MCF 10A (cell line): ENCODE measurements around the gene ERCC5. TPM values are rescaled to one million over a fixed set of nuclear protein-coding genes. Genes with fewer than 3 reads are reported as not detected.

ENCODE experiments used
- BruUV-seq: library from RNA; stranded (reverse); fragments of 400-500 nt; replicated peaks from 2 replicates; lab custom pipeline; 2021; lab: Mats Ljungman, UMichigan
- CTCF ChIA-PET: fragments of 300-600 bp; sonication (Branson Sonifier 250); formaldehyde crosslinking; extraction: SDS; loops from one replicate; lab custom pipeline; 2021; ENCODE audit warnings: antibody characterized with exemption, inconsistent platforms; lab: Yijun Ruan, JAX
- POLR2A ChIA-PET: fragments of 300-600, 350-650 bp; sonication (Branson Sonifier 250); formaldehyde crosslinking; extraction: SDS; loops from one replicate; lab custom pipeline; 2020; ENCODE audit warnings: antibody characterized with exemption, inconsistent platforms; lab: Yijun Ruan, JAX
- DNase-seq: peaks from one replicate; pipeline ENCODE4 v3.0.0-alpha.2; 2018; ENCODE audit not compliant: unreplicated experiment
- H3K27ac Mint-ChIP-seq: one replicate; pipeline ENCODE4 v1.8.0; 2022; ENCODE audit warnings: mild to moderate bottlenecking, low read depth, mixed read lengths; ENCODE audit not compliant: unreplicated experiment
- H3K27me3 Mint-ChIP-seq: one replicate; pipeline ENCODE4 v1.8.0; 2022; ENCODE audit warnings: mixed read lengths; ENCODE audit not compliant: insufficient read depth, unreplicated experiment
- H3K36me3 Mint-ChIP-seq: one replicate; pipeline ENCODE4 v1.8.0; 2022; ENCODE audit warnings: mild to moderate bottlenecking, moderate library complexity, mixed read lengths; ENCODE audit not compliant: insufficient read depth, unreplicated experiment
- H3K4me1 Mint-ChIP-seq: one replicate; pipeline ENCODE4 v1.8.0; 2022; ENCODE audit warnings: mixed read lengths; ENCODE audit not compliant: insufficient read depth, unreplicated experiment
- H3K4me3 Mint-ChIP-seq: one replicate; pipeline ENCODE4 v1.8.0; 2022; ENCODE audit warnings: mild to moderate bottlenecking, moderate library complexity, mixed read lengths; ENCODE audit not compliant: unreplicated experiment
- H3K9me3 Mint-ChIP-seq: one replicate; pipeline ENCODE4 v1.8.0; 2022; ENCODE audit warnings: mixed read lengths; ENCODE audit not compliant: unreplicated experiment
- intact Hi-C: fragments of 100-400 bp; cut with micrococcal nuclease; formaldehyde crosslinking; loops from 2 replicates; pipeline ENCODE4 v1.14.1; 2022
- total RNA-seq: library from RNA; stranded (reverse); gene quantifications from 2 replicates; pipeline ENCODE4 v1.2.3, GENCODE V29; 2022
- TF ChIP-seq, protein P1 (sequence below): fragments of 200-600 bp; IDR thresholded peaks from one replicate; pipeline ENCODE4 v1.8.0; 2022; ENCODE audit warnings: antibody characterized with exemption, mild to moderate bottlenecking; ENCODE audit not compliant: unreplicated experiment

ERCC5 gene
- total RNA-seq, 1 experiment from 2014 or later: 68.1 TPM

DNA sequence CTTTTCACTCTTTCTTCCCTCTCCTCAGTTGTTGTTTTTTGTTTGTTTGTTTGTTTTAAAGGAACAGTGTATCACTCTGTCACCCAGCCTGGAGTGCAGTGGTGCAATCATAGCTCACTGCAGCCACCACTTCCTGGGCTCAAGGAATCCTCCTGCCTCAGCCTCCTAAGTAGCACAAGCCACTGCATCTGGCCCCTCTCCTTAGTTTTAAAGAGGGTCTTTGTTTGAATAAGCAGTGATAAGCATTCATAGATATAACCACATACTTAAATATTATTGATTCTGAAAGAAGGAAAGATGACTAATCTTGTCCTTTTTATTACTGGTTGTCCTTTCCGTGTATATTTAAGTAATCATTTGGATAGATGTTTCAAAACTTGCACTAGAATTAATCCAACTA, 26.7 kb downstream of the ERCC5 start:
- H3K4me1 Mint-ChIP-seq: peaks cover 5% of the 10 kb centered on the region
- DNase-seq: no peak
- no peaks in the 10 kb centered on the region for H3K9me3 Mint-ChIP-seq
- BruUV-seq: no TSS peak
- peaks cover 80% of the 10 kb centered on the region for H3K36me3 Mint-ChIP-seq
- TF ChIP-seq, protein P1, sequence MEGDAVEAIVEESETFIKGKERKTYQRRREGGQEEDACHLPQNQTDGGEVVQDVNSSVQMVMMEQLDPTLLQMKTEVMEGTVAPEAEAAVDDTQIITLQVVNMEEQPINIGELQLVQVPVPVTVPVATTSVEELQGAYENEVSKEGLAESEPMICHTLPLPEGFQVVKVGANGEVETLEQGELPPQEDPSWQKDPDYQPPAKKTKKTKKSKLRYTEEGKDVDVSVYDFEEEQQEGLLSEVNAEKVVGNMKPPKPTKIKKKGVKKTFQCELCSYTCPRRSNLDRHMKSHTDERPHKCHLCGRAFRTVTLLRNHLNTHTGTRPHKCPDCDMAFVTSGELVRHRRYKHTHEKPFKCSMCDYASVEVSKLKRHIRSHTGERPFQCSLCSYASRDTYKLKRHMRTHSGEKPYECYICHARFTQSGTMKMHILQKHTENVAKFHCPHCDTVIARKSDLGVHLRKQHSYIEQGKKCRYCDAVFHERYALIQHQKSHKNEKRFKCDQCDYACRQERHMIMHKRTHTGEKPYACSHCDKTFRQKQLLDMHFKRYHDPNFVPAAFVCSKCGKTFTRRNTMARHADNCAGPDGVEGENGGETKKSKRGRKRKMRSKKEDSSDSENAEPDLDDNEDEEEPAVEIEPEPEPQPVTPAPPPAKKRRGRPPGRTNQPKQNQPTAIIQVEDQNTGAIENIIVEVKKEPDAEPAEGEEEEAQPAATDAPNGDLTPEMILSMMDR: no peak
- H3K27ac Mint-ChIP-seq: no peak overlapping the region
- intact Hi-C loops: no loop called here
- H3K27me3 Mint-ChIP-seq: no peaks in the 10 kb centered on the region
- ChIA-PET POLR2A (interaction anchor here (1.0 kb wide), 1 partner anchor 9 kb away, joined by 3 read pairs; no protein-coding TSS in a partner anchor), CTCF (interaction anchor here (0.6 to 1.4 kb wide), 3 partner anchors 24 to 317 kb away, joined by 3 to 6 read pairs (median 4); no protein-coding TSS in a partner anchor)
- H3K4me3 Mint-ChIP-seq: no peak overlapping the region

DNA sequence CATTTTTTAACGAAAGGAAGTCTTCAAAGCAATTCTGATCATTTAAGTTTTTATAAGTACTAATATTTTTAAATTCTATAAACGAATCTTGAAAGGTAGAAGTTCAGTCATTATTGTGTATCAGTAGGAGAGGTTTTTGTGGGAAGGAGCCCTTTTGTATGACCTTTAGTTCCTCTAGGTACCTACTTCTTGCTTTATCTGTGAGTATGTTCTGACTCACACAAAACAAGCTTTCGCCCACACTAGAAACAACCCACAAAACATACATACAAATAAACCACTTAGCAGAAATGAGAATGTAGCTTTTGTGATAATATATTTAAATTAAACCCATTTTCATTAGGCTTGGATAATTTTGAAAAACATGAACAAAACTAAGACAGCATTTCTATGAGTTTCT, 27.8 kb downstream of the ERCC5 start:
- ChIA-PET CTCF (no interaction called here), POLR2A (interaction anchor here (1.9 kb wide), 1 partner anchor 11 kb away, joined by 5 read pairs; no protein-coding TSS in a partner anchor)
- DNase-seq: peak; percentile 38
- BruUV-seq: no TSS peak
- H3K27ac Mint-ChIP-seq: no peak overlapping the region
- peaks cover 5% of the 10 kb centered on the region for H3K4me1 Mint-ChIP-seq
- no peaks in the 10 kb centered on the region for H3K9me3 Mint-ChIP-seq
- intact Hi-C loops: no loop called here
- TF ChIP-seq, protein P1: no peak
- H3K4me3 Mint-ChIP-seq: no peak overlapping the region
- no peaks in the 10 kb centered on the region for H3K27me3 Mint-ChIP-seq
- H3K36me3 Mint-ChIP-seq: peaks cover 75% of the 10 kb centered on the region

DNA sequence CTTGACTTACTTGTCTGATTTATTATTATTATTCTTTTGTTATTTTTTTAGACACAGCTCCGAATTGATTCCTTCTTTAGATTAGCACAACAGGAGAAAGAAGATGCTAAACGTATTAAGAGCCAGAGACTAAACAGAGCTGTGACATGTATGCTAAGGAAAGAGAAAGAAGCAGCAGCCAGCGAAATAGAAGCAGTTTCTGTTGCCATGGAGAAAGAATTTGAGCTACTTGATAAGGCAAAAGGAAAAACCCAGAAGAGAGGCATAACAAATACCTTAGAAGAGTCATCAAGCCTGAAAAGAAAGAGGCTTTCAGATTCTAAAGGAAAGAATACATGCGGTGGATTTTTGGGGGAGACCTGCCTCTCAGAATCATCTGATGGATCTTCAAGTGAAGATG, 29.4 kb downstream of the ERCC5 start:
- DNase-seq: no peak
- BruUV-seq: no TSS peak
- ChIA-PET CTCF (interaction anchor here (0.7 to 1.1 kb wide), 3 partner anchors 9 to 272 kb away, joined by 3 read pairs; no protein-coding TSS in a partner anchor), POLR2A (interaction anchor here (1.1 to 1.9 kb wide), 3 partner anchors 9 to 14 kb away, joined by 3 to 5 read pairs (median 4); no protein-coding TSS in a partner anchor)
- Mint-ChIP-seq H3K36me3 (peaks cover 72% of the 10 kb centered on the region), H3K27ac (no peak overlapping the region), H3K27me3 (no peaks in the 10 kb centered on the region), H3K9me3 (no peaks in the 10 kb centered on the region), H3K4me1 (peaks cover 4% of the 10 kb centered on the region), H3K4me3 (no peak overlapping the region)
- TF ChIP-seq, protein P1: no peak
- intact Hi-C loops: no loop called here

DNA sequence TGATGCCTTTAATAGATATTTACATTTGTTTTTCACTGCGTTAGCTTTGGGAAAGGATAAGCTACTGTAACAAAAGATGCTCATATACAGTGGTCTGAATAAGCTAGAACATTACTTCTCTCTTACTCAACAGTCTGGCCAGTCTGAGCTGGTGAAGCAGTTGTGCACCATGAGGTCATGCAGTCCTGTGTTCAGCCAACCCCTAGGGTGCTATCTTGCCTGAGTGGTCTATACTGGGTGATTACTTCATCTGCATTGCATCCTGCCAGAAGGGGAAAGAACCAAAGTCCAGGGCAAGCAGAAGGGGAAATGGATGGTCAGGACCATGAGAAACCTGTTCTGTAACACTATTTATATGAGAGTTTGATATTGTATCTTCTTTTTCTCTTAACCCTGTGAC, 31.5 kb downstream of the ERCC5 start:
- intact Hi-C loops: no loop called here
- H3K27me3 Mint-ChIP-seq: no peaks in the 10 kb centered on the region
- no peak for DNase-seq
- TF ChIP-seq, protein P1: no peak
- no peaks in the 10 kb centered on the region for H3K9me3 Mint-ChIP-seq
- POLR2A ChIA-PET: interaction anchor here (0.5 kb wide), 1 partner anchor 1055 kb away, joined by 5 read pairs; no protein-coding TSS in a partner anchor
- H3K36me3 Mint-ChIP-seq: peaks cover 57% of the 10 kb centered on the region
- H3K27ac Mint-ChIP-seq: no peak overlapping the region
- H3K4me3 Mint-ChIP-seq: no peak overlapping the region
- BruUV-seq: no TSS peak
- CTCF ChIA-PET: interaction anchor here (0.7 kb wide), 1 partner anchor 14 kb away, joined by 3 read pairs; no protein-coding TSS in a partner anchor
- H3K4me1 Mint-ChIP-seq: no peaks in the 10 kb centered on the region
